NT2/D1 (cell line): ENCODE measurements around the gene DSCAML1.

Source experiments
- SUZ12 ChIP-seq: IDR thresholded peaks from 2 replicates; pipeline ENCODE4 v1.6.1; 2011; ENCODE audit not compliant: insufficient read length, insufficient read depth; ENCODE audit errors: extremely low read depth
- YY1 ChIP-seq: IDR thresholded peaks from 2 replicates; pipeline ENCODE4 v1.6.1; 2011; ENCODE audit not compliant: insufficient read length, insufficient read depth

- TF ChIP-seq SUZ12 (no peak), YY1 (no peak)
Observed at GRCh38 chr11:117823946-117824420, 27.0 kb upstream of the DSCAML1 start.
